Vagina (tissue), 2 donors: ENCODE measurements around the gene C10orf90. TPM values are rescaled to one million over a fixed set of nuclear protein-coding genes. Genes with fewer than 3 reads are reported as not detected.

Experiments
- DNase-seq, 2 donors: peaks; one replicate each; pipeline ENCODE4 v3.0.0-alpha.2; 2017; ENCODE audit errors: extremely low spot score in 2 of 2
- H3K27ac ChIP-seq: fragments of 200-600 bp; sonication (generic); one replicate; pipeline ENCODE4 v1.5.1; 2019
- H3K27me3 ChIP-seq: fragments of 200-600 bp; sonication (generic); one replicate; pipeline ENCODE4 v1.5.1; 2019
- H3K36me3 ChIP-seq, 2 donors: fragments of 200-600 bp; sonication (generic); one replicate each; pipeline ENCODE4 v1.5.1; 2017 to 2019
- H3K4me1 ChIP-seq: fragments of 200-600 bp; sonication (generic); one replicate; pipeline ENCODE4 v1.5.1; 2019
- H3K4me3 ChIP-seq, 2 donors: fragments of 200-600 bp; sonication (generic); 1 replicate in 1 of 2; 2 replicates in 1 of 2; pipeline ENCODE4 v1.5.1; 2016 to 2019
- H3K9me3 ChIP-seq: fragments of 200-600 bp; sonication (generic); one replicate; pipeline ENCODE4 v1.5.1; 2019
- CTCF ChIP-seq, 3 experiments: fragments of 450-650 bp in 2 of 3; fragments of 200-600 bp in 1 of 3; sonication (generic) in 1 of 3; IDR thresholded peaks; one replicate each; pipeline ENCODE4 v1.5.1; 2017 to 2019; ENCODE audit warnings: antibody characterized with exemption in 3 of 3, mild to moderate bottlenecking in 2 of 3, moderate library complexity in 2 of 3
- POLR2A ChIP-seq, 2 donors: fragments of 450-650 bp; IDR thresholded peaks; one replicate each; pipeline ENCODE4 v1.6.1; 2017; ENCODE audit warnings: antibody characterized with exemption in 2 of 2, mild to moderate bottlenecking in 2 of 2, moderate library complexity in 2 of 2
- POLR2AphosphoS5 ChIP-seq, 2 donors: sonication (generic); formaldehyde crosslinking; IDR thresholded peaks; one replicate each; pipeline ENCODE4 v1.9.0; 2017; ENCODE audit warnings: antibody characterized with exemption in 2 of 2, mild to moderate bottlenecking in 2 of 2, low read depth in 1 of 2; ENCODE audit not compliant: insufficient read depth in 1 of 2
- intact Hi-C: fragments of 100-400 bp; cut with DNase I; formaldehyde crosslinking; loops from one replicate; pipeline ENCODE4 v1.15.1; 2023
- total RNA-seq: library from RNA; depleted of rRNA; stranded (reverse); fragments of >200 nt; gene quantifications from one replicate; pipeline ENCODE4 v1.2.3, GENCODE V29; 2016

The C10orf90 gene
- total RNA-seq, 1 donor from 2014 or later, result not detected

- no peak for DNase-seq
- Histone ChIP-seq H3K9me3 (no peaks in the 10 kb centered on the region), H3K4me1 (no peaks in the 10 kb centered on the region), H3K36me3 (no peaks in the 10 kb centered on the region), H3K4me3 (no peak overlapping the region), H3K27ac (no peak overlapping the region), H3K27me3 (no peaks in the 10 kb centered on the region)
- intact Hi-C loops, result no loop called here
- TF ChIP-seq CTCF (IDR thresholded peaks at IDR 0.05) (no peak), POLR2A (IDR thresholded peaks at IDR 0.05) (no peak), POLR2AphosphoS5 (IDR thresholded peaks at IDR 0.05; ENCODE audit: insufficient read depth in 1 of 2, low read depth in 1 of 2) (no peak)
These were observed 295.2 kb downstream of the C10orf90 start for GRCh38 chr10:126375299-126375698.

Other genes starting within 250 kb of the C10orf90 start
- 64.6 TPM for gene DOCK1, start 234.7 kb upstream of the C10orf90 start, total RNA-seq